Left colon (tissue), 2 donors: Measurements from ENCODE around the gene IGSF21. TPM values are rescaled to one million over a fixed set of nuclear protein-coding genes. Genes with fewer than 3 reads are reported as not detected.

Experiments
- ATAC-seq: fragments of 200-7000 bp; cut with Tn5 transposase; one replicate; pipeline ENCODE4 v1.9.1; 2020; ENCODE audit warnings: mild to moderate bottlenecking, moderate library complexity
- DNase-seq, 2 donors: peaks; one replicate each; pipeline ENCODE4 v3.0.0-alpha.2; 2020
- intact Hi-C, 2 donors: fragments of 100-400 bp; cut with DNase I in 1 of 2; cut with micrococcal nuclease in 1 of 2; formaldehyde crosslinking; loops; one replicate each; pipeline versions ENCODE4 v1.11.2 to v1.14.0; 2022; cut with DNase I, micrococcal nuclease
- total RNA-seq, 2 donors: library from RNA; stranded (reverse); fragmentation: NEBNext Ultra II Directional; extraction: Animal tissue kit (Norgen Biotek cat#: 25700); gene quantifications; one replicate each; pipeline ENCODE4 v1.2.1, GENCODE V29; 2021
- donor health status: DM: no; HTN: no; CAD: no.
- donor health status: DM: yes; HTN: yes; CAD: no.

The IGSF21 gene
- total RNA-seq, 2 donors from 2014 or later: 0.37 to 2.0 TPM

- DNase-seq (no peak), ATAC-seq (no peak)
- intact Hi-C loops: no loop called here
Measured at GRCh38 chr1:18396247-18396980, 288.8 kb downstream of the IGSF21 start.

- intact Hi-C loops: no loop called here
- ATAC-seq (no peak), DNase-seq (no peak)
Measured at GRCh38 chr1:18397641-18398040, 290.0 kb downstream of the IGSF21 start.

GRCh38 chr1:18398791-18399530 lies 291.4 kb downstream of the IGSF21 start:
- ATAC-seq (no peak), DNase-seq (no peak)
- intact Hi-C loops: no loop called here

- ATAC-seq (peak; percentile 94), DNase-seq (peak; percentile 50 to 69)
- intact Hi-C loops: no loop called here
Measured at GRCh38 chr1:18400347-18401102, 292.9 kb downstream of the IGSF21 start.

- ATAC-seq: no peak
- intact Hi-C loops: no loop called here
- DNase-seq: no peak
Measured at GRCh38 chr1:18401921-18402320, 294.3 kb downstream of the IGSF21 start.

GRCh38 chr1:18404460-18404859 lies 296.9 kb downstream of the IGSF21 start:
- DNase-seq: no peak
- intact Hi-C loops: no loop called here
- no peak for ATAC-seq

GRCh38 chr1:18407166-18408045 lies 299.8 kb downstream of the IGSF21 start:
- DNase-seq (no peak), ATAC-seq (no peak)
- intact Hi-C loops: no loop called here

GRCh38 chr1:18408656-18409370 lies 301.2 kb downstream of the IGSF21 start:
- DNase-seq: no peak
- intact Hi-C loops: no loop called here
- ATAC-seq: no peak

- ATAC-seq: no peak
- intact Hi-C loops: no loop called here
Measured at GRCh38 chr1:18409609-18410237, 302.1 kb downstream of the IGSF21 start.

GRCh38 chr1:18410407-18410806 lies 302.8 kb downstream of the IGSF21 start:
- intact Hi-C loops: no loop called here
- no peak for ATAC-seq
- DNase-seq: no peak

More at GRCh38 chr1:18409609-18410237, 302.1 kb downstream of the IGSF21 start:
- DNase-seq: no peak

GRCh38 chr1:18411321-18411720 lies 303.7 kb downstream of the IGSF21 start:
- DNase-seq (no peak), ATAC-seq (no peak)
- intact Hi-C loops: no loop called here

- intact Hi-C loops: no loop called here
- ATAC-seq (no peak), DNase-seq (no peak)
Measured at GRCh38 chr1:18411820-18412641, 304.4 kb downstream of the IGSF21 start.

GRCh38 chr1:18412882-18413353 lies 305.3 kb downstream of the IGSF21 start:
- ATAC-seq (peak; percentile 19), DNase-seq (no peak)
- intact Hi-C loops: no loop called here

- peak; percentile 98 for ATAC-seq
- intact Hi-C loops: no loop called here
- peak; percentile 56 to 83 for DNase-seq
Measured at GRCh38 chr1:18413541-18414305, 306.1 kb downstream of the IGSF21 start.

GRCh38 chr1:18414321-18414720 lies 306.7 kb downstream of the IGSF21 start:
- intact Hi-C loops: no loop called here
- peak; percentile 69 for ATAC-seq
- no peak for DNase-seq

- intact Hi-C loops: no loop called here
- no peak for DNase-seq
- no peak for ATAC-seq
Measured at GRCh38 chr1:18414872-18415447, 307.4 kb downstream of the IGSF21 start.
